Subcutaneous abdominal adipose tissue (tissue), 5 donors: ENCODE measurements around the gene LSM7.
"Not testable (repeated sequence)": the region's sequence is repeated elsewhere in the genome, so short reads cannot be mapped to it uniquely, and the experiment has no call there.

Experiments
- H3K27ac ChIP-seq: one replicate; pipeline ENCODE4 v1.7.0; 2013; ENCODE audit warnings: low read depth, mild to moderate bottlenecking, inconsistent platforms, low read length, moderate library complexity
- H3K27me3 ChIP-seq, 5 donors: one replicate each; pipeline ENCODE4 v1.7.0; 2013; ENCODE audit warnings: low read length in 5 of 5, inconsistent platforms in 1 of 5; ENCODE audit not compliant: control insufficient read depth in 5 of 5, insufficient read depth in 4 of 5
- H3K36me3 ChIP-seq, 5 donors: one replicate each; pipeline ENCODE4 v1.7.0; 2013; ENCODE audit warnings: low read length in 5 of 5; ENCODE audit not compliant: control insufficient read depth in 5 of 5, insufficient read depth in 5 of 5
- H3K4me1 ChIP-seq, 5 donors: one replicate each; pipeline ENCODE4 v1.7.0; 2013; ENCODE audit warnings: low read length in 5 of 5, mild to moderate bottlenecking in 3 of 5, moderate library complexity in 1 of 5; ENCODE audit not compliant: control insufficient read depth in 5 of 5, insufficient read depth in 5 of 5
- H3K4me3 ChIP-seq, 5 donors: one replicate each; pipeline ENCODE4 v1.7.0; 2013; ENCODE audit warnings: low read length in 5 of 5, low read depth in 1 of 5
- H3K9ac ChIP-seq, 5 donors: one replicate each; pipeline ENCODE4 v1.7.0; 2013; ENCODE audit warnings: low read length in 5 of 5, mild to moderate bottlenecking in 4 of 5, moderate library complexity in 3 of 5
- H3K9me3 ChIP-seq, 5 donors: one replicate each; pipeline ENCODE4 v1.7.0; 2013; ENCODE audit warnings: low read length in 5 of 5; ENCODE audit not compliant: control insufficient read depth in 5 of 5
- donor health status: healthy.
- donor health status: healthy.
- donor health status: healthy.
- donor health status: healthy.
- donor health status: healthy.

LSM7 gene

DNA sequence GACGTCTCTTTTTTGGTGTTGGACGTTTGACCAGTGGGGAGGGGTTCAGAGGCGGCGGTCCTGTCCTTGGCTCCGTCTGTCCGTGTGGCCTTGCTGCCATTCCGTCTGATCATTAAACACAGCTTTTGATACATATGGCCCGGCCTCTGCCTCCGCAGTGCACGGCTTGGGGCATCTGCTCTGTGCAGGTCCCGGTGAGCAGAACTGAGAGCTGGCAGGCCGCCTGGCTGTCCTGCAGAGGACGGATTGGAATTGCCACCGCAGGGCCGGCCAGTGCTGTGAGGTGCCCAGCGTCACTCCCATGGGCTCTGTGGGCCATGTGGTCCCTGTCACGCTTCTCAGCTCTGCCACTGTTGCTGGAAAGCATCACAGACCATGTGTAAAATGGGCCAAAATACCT, 26.3 kb upstream of the LSM7 start:
- Histone ChIP-seq H3K9me3 (no peaks in the 10 kb centered on the region), H3K4me3 (no peak overlapping the region), H3K27ac (no peak overlapping the region), H3K27me3 (peaks cover 0 to under 1% (median 0%) of the 10 kb centered on the region in 5 donors), H3K4me1 (no peaks in the 10 kb centered on the region), H3K9ac (no peak overlapping the region), H3K36me3 (peaks cover 4 to 43% (median 33%) of the 10 kb centered on the region in 5 donors)

DNA sequence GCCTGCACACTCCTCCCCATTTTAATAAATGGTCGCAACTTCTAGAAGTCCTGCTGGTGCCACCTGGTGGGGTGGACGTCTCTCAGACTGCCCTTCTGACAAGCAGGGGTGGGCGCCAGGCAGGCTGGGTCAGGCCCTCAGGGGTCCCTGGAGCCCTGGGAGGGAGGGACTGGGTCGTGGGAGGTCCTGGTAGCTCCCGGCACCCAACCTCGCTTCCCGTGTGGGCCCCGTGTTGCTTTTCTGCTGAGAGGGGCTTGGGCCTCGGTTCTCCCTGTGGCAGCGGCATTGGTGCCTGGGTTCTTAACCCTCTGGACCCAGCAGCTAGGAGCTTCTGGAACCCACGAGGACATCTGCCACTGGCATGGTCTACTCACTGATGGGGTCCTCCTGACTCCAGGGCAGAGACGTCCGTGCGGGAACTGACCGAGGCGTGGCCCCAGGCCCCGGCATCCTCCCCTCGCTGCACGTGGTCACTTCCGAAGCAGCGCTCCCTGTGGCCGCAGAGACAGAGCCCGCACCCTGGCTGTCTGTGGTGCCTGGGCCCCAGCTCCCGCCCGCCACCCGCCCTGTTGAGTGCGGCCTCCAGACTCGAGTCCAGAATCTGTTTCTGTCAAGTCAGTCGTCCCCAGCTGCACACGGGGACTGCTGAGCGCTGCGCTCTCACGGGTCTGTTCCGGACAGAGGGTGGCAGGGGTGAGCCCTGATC, 25.7 kb upstream of the LSM7 start:
- no peaks in the 10 kb centered on the region for H3K9me3 ChIP-seq
- no peak overlapping the region for H3K4me3 ChIP-seq
- H3K27ac ChIP-seq: no peak overlapping the region
- H3K36me3 ChIP-seq: peaks cover 5 to 47% (median 35%) of the 10 kb centered on the region in 5 donors
- H3K9ac ChIP-seq: no peak overlapping the region
- H3K27me3 ChIP-seq: no peaks in the 10 kb centered on the region
- no peaks in the 10 kb centered on the region for H3K4me1 ChIP-seq

DNA sequence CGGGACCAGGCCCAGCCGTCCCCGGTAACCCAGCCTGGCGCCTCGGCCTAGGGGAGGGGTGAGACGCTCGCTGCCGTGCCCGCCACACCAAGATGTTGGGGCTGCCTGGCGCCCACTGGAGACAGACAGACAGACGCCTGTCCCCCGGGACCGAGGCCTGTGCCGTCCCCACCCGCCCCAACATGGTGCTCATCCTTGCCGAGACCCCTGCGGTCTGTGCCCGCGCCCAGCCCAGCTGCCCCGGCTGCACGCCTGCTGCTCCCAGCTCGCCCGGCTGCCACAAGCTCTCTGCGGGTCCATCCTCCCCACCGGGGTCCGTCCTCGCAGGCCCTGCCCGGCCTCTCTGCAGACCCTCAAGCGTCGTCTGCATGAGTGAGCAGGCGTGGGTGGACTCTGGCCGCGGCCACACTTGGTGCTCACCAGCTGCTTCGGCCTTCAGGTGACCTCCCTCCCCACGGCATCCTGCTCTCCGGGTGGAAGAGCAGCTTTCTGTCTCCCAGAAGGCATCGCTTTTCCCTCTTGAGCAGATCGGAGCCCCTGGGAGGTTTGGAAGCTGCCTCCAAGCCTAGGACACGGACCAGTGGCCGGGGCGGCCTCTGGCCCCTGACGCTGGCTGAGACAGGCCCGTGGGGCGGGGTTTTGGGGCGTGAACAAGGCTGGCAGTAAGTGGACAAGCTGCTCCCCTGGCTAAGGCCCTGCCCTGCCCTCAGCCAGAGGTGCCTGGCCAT, 24.9 kb upstream of the LSM7 start:
- Histone ChIP-seq H3K27me3 (no peaks in the 10 kb centered on the region), H3K9me3 (no peaks in the 10 kb centered on the region), H3K9ac (no peak overlapping the region), H3K36me3 (peaks cover 5 to 54% (median 42%) of the 10 kb centered on the region in 5 donors), H3K27ac (no peak overlapping the region), H3K4me1 (no peaks in the 10 kb centered on the region), H3K4me3 (no peak overlapping the region)

DNA sequence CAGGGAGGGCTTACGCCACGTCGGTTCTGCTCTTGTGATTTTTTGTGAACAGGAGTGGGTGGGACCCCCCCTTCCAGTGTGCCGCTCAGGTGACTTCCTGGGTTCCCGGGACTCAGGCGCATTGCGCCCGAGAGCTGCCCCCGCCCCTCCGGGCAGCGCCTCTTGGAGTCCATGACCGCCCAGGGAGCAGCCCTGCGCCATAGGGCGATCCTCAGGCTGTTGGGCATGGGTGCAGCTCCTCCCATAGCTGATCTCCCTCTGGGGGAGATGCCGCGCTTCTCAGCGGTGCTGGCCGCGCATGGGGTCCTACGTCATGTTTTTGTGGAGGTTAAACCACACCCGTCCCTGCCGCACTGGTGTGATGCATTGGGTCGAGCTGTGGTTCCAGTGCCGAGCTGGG, 23.7 kb upstream of the LSM7 start:
- peaks cover 5 to 55% (median 43%) of the 10 kb centered on the region in 5 donors for H3K36me3 ChIP-seq
- H3K9ac ChIP-seq: no peak overlapping the region
- no peak overlapping the region for H3K4me3 ChIP-seq
- H3K27ac ChIP-seq: no peak overlapping the region
- no peaks in the 10 kb centered on the region for H3K27me3 ChIP-seq
- no peaks in the 10 kb centered on the region for H3K4me1 ChIP-seq
- no peaks in the 10 kb centered on the region for H3K9me3 ChIP-seq

DNA sequence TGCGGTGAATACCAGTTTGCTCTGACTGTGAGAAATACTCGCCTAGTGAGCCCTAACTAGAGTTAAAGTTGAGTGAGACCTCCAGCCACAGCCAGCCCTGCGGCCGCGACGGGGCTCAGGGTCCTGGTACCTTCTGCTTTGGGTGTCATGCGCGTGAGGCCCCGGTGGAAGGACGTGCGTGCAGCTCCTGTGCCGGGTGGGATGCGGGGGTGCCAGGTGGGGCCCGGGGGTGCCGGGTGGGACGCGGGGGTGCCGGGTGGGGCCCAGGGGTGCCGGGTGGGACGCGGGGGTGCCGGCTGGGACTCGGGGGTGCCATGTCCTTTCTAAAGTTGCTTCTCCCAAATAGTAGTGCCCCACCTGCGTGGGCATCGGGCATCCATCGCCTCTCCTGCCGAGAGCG, 23.2 kb upstream of the LSM7 start:
- H3K27me3 ChIP-seq: no peaks in the 10 kb centered on the region
- H3K9ac ChIP-seq: no peak overlapping the region
- no peaks in the 10 kb centered on the region for H3K4me1 ChIP-seq
- no peaks in the 10 kb centered on the region for H3K9me3 ChIP-seq
- H3K36me3 ChIP-seq: peaks cover 5 to 60% (median 46%) of the 10 kb centered on the region in 5 donors
- H3K27ac ChIP-seq: no peak overlapping the region
- no peak overlapping the region for H3K4me3 ChIP-seq

DNA sequence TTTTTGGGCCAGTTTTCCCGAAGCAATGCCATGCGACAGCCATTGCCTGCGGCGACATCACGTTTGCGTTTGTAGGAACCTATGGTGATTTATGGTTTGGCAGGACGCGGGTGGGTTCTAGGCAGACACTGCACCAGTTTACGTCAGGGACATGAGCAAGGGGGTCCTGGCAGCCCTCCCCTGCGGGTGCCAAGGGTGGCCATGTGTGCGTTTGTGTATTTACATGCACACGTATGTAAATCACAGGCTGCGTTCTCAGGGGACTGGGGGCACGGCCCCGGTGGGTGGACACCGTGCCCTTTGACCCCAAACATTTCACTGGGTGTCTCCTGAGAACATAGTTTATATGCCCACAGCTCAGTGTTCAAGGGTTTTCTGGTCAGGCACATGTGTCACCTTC, 22.3 kb upstream of the LSM7 start:
- H3K9ac ChIP-seq: no peak overlapping the region
- no peaks in the 10 kb centered on the region for H3K9me3 ChIP-seq
- H3K4me3 ChIP-seq: no peak overlapping the region
- H3K27me3 ChIP-seq: no peaks in the 10 kb centered on the region
- H3K4me1 ChIP-seq: no peaks in the 10 kb centered on the region
- H3K27ac ChIP-seq: no peak overlapping the region
- H3K36me3 ChIP-seq: peaks cover 5 to 63% (median 47%) of the 10 kb centered on the region in 5 donors

DNA sequence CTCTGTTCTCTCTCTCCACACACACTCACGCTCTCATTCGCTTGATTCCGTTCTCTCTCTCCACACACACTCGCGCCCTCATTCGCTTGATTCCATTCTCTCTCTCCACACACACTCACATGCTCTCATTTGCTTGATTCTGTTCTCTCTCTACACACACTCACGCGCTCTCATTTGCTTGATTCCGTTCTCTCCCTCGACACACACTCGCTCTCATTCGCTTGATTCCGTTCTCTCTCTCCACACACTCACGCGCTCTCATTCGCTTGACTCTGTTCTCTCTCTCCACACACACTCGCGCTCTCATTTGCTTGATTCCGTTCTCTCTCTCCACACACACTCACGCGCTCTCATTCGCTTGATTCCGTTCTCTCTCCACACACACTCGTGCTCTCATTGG, 21.4 kb upstream of the LSM7 start:
- not testable (repeated sequence) for H3K9ac ChIP-seq
- H3K36me3 ChIP-seq: peaks cover 5 to 68% (median 49%) of the 10 kb centered on the region in 5 donors

DNA sequence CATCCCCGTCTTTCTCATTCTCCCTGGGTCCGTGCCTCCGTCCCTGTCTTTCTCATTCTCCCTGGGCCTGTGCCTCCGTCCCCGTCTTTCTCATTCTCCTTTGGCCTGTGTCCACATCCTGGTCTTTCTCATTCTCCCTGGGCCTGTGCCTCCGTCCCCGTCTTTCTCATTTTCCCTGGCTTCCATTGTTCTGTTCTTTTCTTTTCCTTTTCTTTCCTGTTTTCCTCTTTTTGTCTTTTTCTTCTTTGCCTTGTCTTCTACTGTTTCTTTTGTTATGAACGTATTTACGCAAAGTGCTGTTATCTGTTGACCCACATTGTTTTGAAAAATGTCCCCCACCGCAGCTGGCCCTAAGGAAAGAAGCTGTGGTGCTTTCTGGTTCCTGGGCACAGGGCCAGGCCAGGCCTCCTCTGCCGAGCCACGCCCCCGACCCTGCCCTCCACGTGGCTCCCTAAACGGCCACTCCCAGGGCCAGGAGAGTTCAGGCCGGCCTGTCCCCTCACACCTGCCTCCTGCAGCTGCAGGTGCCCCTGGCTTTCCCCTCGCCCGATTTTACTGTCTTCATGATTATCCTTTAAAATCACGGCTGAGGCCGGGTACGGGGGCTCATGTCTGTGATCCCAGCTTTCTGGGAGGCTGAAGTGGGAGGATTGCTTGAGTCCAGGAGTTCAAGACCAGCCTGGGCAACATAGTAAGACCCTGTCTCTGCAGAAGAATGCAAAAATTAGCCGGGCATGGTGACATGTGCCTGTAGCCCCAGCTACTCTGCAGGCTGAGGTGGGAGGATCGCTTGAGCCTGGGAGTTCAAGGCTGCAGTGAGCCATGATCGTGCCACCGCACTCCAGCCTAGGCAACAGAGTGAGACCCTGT, 17.6 kb upstream of the LSM7 start:
- H3K27ac ChIP-seq: no peak overlapping the region
- H3K9ac ChIP-seq: no peak overlapping the region
- peaks cover 5 to 66% (median 34%) of the 10 kb centered on the region in 5 donors for H3K36me3 ChIP-seq
- H3K4me1 ChIP-seq: no peaks in the 10 kb centered on the region
- H3K27me3 ChIP-seq: no peaks in the 10 kb centered on the region
- H3K9me3 ChIP-seq: no peaks in the 10 kb centered on the region
- no peak overlapping the region for H3K4me3 ChIP-seq

More for the DNA sequence above, 21.4 kb upstream of the LSM7 start:
- not testable (repeated sequence) for H3K27me3 ChIP-seq, H3K4me3 ChIP-seq, H3K27ac ChIP-seq, H3K9me3 ChIP-seq, H3K4me1 ChIP-seq

DNA sequence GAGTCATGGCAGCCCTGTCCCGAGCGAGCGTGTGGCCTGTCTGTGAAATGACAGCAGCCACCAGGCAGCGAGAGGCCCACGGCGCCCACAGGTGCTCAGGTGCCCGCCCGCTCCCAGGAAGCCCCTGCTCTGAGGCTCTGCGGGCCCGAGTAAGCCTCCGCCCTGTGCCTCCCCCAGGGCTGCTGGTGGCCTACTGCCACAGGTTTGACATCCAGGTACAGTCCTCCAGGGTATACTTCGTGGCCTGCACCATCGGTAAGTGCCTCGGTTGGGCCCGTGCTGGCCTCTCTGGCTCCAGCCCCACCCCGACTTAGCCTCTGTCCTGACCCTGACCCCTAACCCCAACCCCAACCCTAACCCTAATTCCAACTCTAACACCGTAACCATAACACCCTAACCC, 16.7 kb upstream of the LSM7 start:
- Histone ChIP-seq H3K4me1 (no peaks in the 10 kb centered on the region), H3K9ac (no peak overlapping the region), H3K9me3 (no peaks in the 10 kb centered on the region), H3K4me3 (no peak overlapping the region), H3K27ac (no peak overlapping the region), H3K27me3 (no peaks in the 10 kb centered on the region), H3K36me3 (peaks cover 5 to 65% (median 28%) of the 10 kb centered on the region in 5 donors)
